PC-3 (cell line): Measurements from ENCODE around the gene SRPX2. TPM values are rescaled to one million over a fixed set of nuclear protein-coding genes. Genes with fewer than 3 reads are reported as not detected.
A peak's percentile ranks its signal among the peaks of the same experiment; 100 is the strongest.

Experiments used
- ATAC-seq: fragments of 200-7000 bp; cut with Tn5 transposase; 2 replicates; pipeline ENCODE4 v1.9.1; 2020; ENCODE audit warnings: mild to moderate bottlenecking, moderate library complexity
- BruUV-seq: library from RNA; stranded (reverse); fragments of 400-500 nt; replicated peaks from 2 replicates; lab custom pipeline; 2021; lab: Mats Ljungman, UMichigan
- CTCF ChIA-PET: fragments of 300-600 bp; sonication (Branson Sonifier 250); formaldehyde crosslinking; loops from one replicate; lab custom pipeline; 2022; ENCODE audit warnings: antibody characterized with exemption; lab: Charles Lee
- POLR2A ChIA-PET: fragments of 300-600 bp; sonication (Branson Sonifier 250); formaldehyde crosslinking; loops from one replicate; lab custom pipeline; 2022; ENCODE audit warnings: antibody characterized with exemption; ENCODE audit not compliant: unreplicated experiment; lab: Charles Lee
- DNase-seq: peaks from one replicate; pipeline ENCODE4 v3.0.0-alpha.2; 2015
- H2AFZ ChIP-seq: fragments of 300-600 bp; sonication (generic); 2 replicates; pipeline ENCODE4 v1.6.0; 2016; ENCODE audit warnings: antibody characterized with exemption, low read length
- H3F3A ChIP-seq: fragments of 300-600 bp; sonication (generic); one replicate; pipeline ENCODE4 v1.6.0; 2017; ENCODE audit warnings: antibody characterized with exemption, low read length, control low read depth, mild to moderate bottlenecking; ENCODE audit not compliant: unreplicated experiment
- H3K27ac ChIP-seq: fragments of 300-600 bp; sonication (generic); 2 replicates; pipeline ENCODE4 v1.5.1; 2016; ENCODE audit warnings: mild to moderate bottlenecking, low read length
- H3K27me3 ChIP-seq: fragments of 300-600 bp; sonication (generic); 2 replicates; pipeline ENCODE4 v1.6.1; 2016; ENCODE audit warnings: low read length, mixed read lengths
- H3K36me3 ChIP-seq: fragments of 300-600 bp; sonication (generic); 2 replicates; pipeline ENCODE4 v1.6.1; 2016; ENCODE audit warnings: low read depth, mixed run types, low read length, mixed read lengths
- H3K4me1 ChIP-seq: fragments of 300-600 bp; sonication (generic); 2 replicates; pipeline ENCODE4 v1.5.1; 2016; ENCODE audit warnings: low read length; ENCODE audit not compliant: insufficient read depth
- H3K4me2 ChIP-seq: fragments of 300-600 bp; sonication (generic); 2 replicates; pipeline ENCODE4 v1.6.0; 2016; ENCODE audit warnings: low read length
- H3K4me3 ChIP-seq: fragments of 300-600 bp; sonication (generic); 2 replicates; pipeline ENCODE4 v1.5.1; 2016; ENCODE audit warnings: mild to moderate bottlenecking, low read length, mixed read lengths
- H3K79me2 ChIP-seq: fragments of 300-600 bp; sonication (generic); 2 replicates; pipeline ENCODE4 v1.6.1; 2017; ENCODE audit warnings: low read length, mixed read lengths
- H3K9ac ChIP-seq: fragments of 300-600 bp; sonication (generic); 2 replicates; pipeline ENCODE4 v1.6.0; 2016; ENCODE audit warnings: mild to moderate bottlenecking, low read length
- H3K9me2 ChIP-seq: fragments of 300-600 bp; sonication (generic); replicated peaks from 2 replicates; pipeline ENCODE4 v1.6.1; 2016; ENCODE audit warnings: mixed run types, low read length, mixed read lengths
- H3K9me3 ChIP-seq: fragments of 300-600 bp; sonication (generic); 2 replicates; pipeline ENCODE4 v1.6.1; 2016; ENCODE audit warnings: low read length, mixed read lengths
- H4K20me1 ChIP-seq: fragments of 300-600 bp; sonication (generic); 2 replicates; pipeline ENCODE4 v1.6.1; 2016; ENCODE audit warnings: low read length, mixed read lengths
- CTCF ChIP-seq: fragments of 300-600 bp; sonication (generic); conservative IDR thresholded peaks from 2 replicates; pipeline ENCODE4 v1.5.1; 2017; ENCODE audit warnings: antibody characterized with exemption, low read depth, mild to moderate bottlenecking, low read length
- EZH2 ChIP-seq: fragments of 300-600 bp; sonication (generic); IDR thresholded peaks from one replicate; pipeline ENCODE4 v1.6.1; 2017; ENCODE audit warnings: antibody characterized with exemption, mild to moderate bottlenecking, low read length; ENCODE audit not compliant: unreplicated experiment
- EZH2phosphoT487 ChIP-seq: fragments of 300-600 bp; sonication (generic); IDR thresholded peaks from 2 replicates; pipeline ENCODE4 v1.6.1; 2018; ENCODE audit warnings: mild to moderate bottlenecking, antibody characterized with exemption, low read length, borderline replicate concordance
- intact Hi-C: fragments of 100-400 bp; cut with micrococcal nuclease; formaldehyde crosslinking; loops from 2 replicates; pipeline ENCODE4 v1.9.0; 2023
- total RNA-seq: library from RNA; depleted of rRNA; stranded (reverse); fragments of >200 nt; gene quantifications from 2 replicates; pipeline ENCODE4 v1.2.3, GENCODE V29; 2014

Gene SRPX2
- total RNA-seq, 1 experiment from 2014 or later, result 12.2 TPM

- peak overlapping the region; percentile 99 for H3K27ac ChIP-seq
- H3K4me3 ChIP-seq, result no peak overlapping the region
- peaks cover 83% of the 10 kb centered on the region for H3K4me1 ChIP-seq
- no peak overlapping the region for H3K9ac ChIP-seq
- H3K79me2 ChIP-seq, result 0 out of 2 replicates have a peak, but pooled peaks cover 5% of the 10 kb centered on the region
- no peaks in the 10 kb centered on the region for H3K9me2 ChIP-seq
- TF ChIP-seq CTCF, result no peak
- no peak for TF ChIP-seq EZH2phosphoT487
- no peak for TF ChIP-seq EZH2
- H3K4me2 ChIP-seq, result peak overlapping the region; percentile 88
- H3K9me3 ChIP-seq, result no peaks in the 10 kb centered on the region
- no peak for DNase-seq
- ChIA-PET CTCF (no interaction called here), POLR2A (no interaction called here)
- BruUV-seq, result no TSS peak
- H4K20me1 ChIP-seq, result no peaks in the 10 kb centered on the region
- intact Hi-C loops, result no loop called here
- H3K27me3 ChIP-seq, result no peaks in the 10 kb centered on the region
- ATAC-seq, result no peak
- H2AFZ ChIP-seq, result no peak overlapping the region
- H3K36me3 ChIP-seq, result no peaks in the 10 kb centered on the region
- peaks cover 7% of the 10 kb centered on the region for H3F3A ChIP-seq
Measured at GRCh38 chrX:100647095-100647494, 3.1 kb downstream of the SRPX2 start.

GRCh38 chrX:100647739-100648138, 3.7 kb downstream of the SRPX2 start:
- intact Hi-C loops, result no loop called here
- DNase-seq (peak; percentile 23), ATAC-seq (no peak)
- Histone ChIP-seq H3K4me1 (peaks cover 77% of the 10 kb centered on the region), H4K20me1 (no peaks in the 10 kb centered on the region), H2AFZ (no peak overlapping the region), H3K9ac (no peak overlapping the region), H3K4me3 (no peak overlapping the region), H3K36me3 (no peaks in the 10 kb centered on the region), H3K27ac (peak overlapping the region; percentile 99), H3K79me2 (0 out of 2 replicates have a peak, but pooled peaks cover 5% of the 10 kb centered on the region), H3K9me3 (no peaks in the 10 kb centered on the region), H3F3A (peaks cover 7% of the 10 kb centered on the region), H3K4me2 (peak overlapping the region; percentile 88), H3K27me3 (no peaks in the 10 kb centered on the region), H3K9me2 (no peaks in the 10 kb centered on the region)
- CTCF ChIA-PET, result interaction anchor here (0.6 kb wide), 1 partner anchor 16 kb away, joined by 3 read pairs; no protein-coding TSS in a partner anchor
- POLR2A ChIA-PET, result interaction anchor here (0.7 kb wide), 1 partner anchor 23 kb away, joined by 3 read pairs; no protein-coding TSS in a partner anchor
- TF ChIP-seq EZH2phosphoT487, result no peak
- no peak for TF ChIP-seq EZH2
- TF ChIP-seq CTCF, result no peak
- no TSS peak for BruUV-seq
